ENCODE data around the gene VASP.

DNA sequence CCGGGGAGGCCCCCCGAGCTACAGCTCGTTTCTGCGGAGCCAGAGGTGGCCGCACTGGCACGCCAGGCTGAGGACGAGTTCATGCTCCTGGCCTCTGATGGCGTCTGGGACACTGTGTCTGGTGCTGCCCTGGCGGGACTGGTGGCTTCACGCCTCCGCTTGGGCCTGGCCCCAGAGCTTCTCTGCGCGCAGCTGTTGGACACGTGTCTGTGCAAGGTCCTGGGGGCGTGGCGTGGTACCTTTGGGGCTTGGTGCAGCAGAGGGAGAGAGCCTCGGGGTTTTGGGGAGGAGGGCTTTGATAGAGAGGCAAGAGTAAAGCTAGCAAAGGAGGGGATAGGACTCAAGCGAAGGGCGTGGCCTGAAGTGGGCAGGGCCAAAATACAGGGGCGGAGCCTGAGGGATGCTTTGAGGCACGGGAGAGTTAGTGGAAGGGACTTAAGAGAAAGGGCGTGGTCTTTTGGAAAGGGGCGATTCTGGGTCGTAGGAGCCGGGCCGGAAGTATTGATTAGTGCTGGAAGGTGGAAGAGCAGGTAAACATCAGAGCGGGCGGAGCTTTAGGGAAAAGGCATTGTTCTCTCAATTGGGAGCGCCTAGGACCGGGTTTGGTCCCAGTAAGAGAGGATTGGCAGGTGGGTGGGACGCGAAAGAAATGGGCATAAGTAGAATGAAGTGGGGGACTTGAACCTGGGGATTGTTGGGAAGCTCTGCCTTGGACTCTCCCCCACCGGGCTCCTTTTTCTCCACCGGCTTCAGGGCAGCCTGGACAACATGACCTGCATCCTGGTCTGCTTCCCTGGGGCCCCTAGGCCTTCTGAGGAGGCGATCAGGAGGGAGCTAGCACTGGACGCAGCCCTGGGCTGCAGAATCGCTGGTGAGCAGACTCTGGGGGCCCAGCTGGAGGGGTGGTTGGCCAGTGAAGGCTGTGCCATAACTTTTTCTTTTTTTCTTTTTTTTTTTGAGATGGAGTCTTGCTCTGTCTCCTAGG lies 7.8 kb upstream of the VASP start:
- TF ChIP-seq, protein P1, sequence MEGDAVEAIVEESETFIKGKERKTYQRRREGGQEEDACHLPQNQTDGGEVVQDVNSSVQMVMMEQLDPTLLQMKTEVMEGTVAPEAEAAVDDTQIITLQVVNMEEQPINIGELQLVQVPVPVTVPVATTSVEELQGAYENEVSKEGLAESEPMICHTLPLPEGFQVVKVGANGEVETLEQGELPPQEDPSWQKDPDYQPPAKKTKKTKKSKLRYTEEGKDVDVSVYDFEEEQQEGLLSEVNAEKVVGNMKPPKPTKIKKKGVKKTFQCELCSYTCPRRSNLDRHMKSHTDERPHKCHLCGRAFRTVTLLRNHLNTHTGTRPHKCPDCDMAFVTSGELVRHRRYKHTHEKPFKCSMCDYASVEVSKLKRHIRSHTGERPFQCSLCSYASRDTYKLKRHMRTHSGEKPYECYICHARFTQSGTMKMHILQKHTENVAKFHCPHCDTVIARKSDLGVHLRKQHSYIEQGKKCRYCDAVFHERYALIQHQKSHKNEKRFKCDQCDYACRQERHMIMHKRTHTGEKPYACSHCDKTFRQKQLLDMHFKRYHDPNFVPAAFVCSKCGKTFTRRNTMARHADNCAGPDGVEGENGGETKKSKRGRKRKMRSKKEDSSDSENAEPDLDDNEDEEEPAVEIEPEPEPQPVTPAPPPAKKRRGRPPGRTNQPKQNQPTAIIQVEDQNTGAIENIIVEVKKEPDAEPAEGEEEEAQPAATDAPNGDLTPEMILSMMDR (IDR thresholded peaks at IDR 0.05) = no peak
- TF ChIP-seq POLR2A (IDR thresholded peaks at IDR 0.05) = no peak

All from right lobe of liver (tissue), 4 donors.